GF-D8 (cell line): ENCODE measurements around the gene TMEM132C.
"Not testable (repeated sequence)": the region's sequence is repeated elsewhere in the genome, so short reads cannot be mapped to it uniquely, and the experiment has no call there.

Experiments used
- DNase-seq: peaks from one replicate; lab custom pipeline; 2025; lab: John Stamatoyannopoulos, UW

Gene TMEM132C

GRCh38 chr12:128483526-128484255, 216.7 kb downstream of the TMEM132C start:
- no peak for DNase-seq

- not testable (repeated sequence) for DNase-seq
Measured at GRCh38 chr12:128497376-128497775, 230.4 kb downstream of the TMEM132C start.

- DNase-seq = no peak
Measured at GRCh38 chr12:128507470-128507869, 240.5 kb downstream of the TMEM132C start.

- DNase-seq = no peak
Measured at GRCh38 chr12:128509170-128509569, 242.2 kb downstream of the TMEM132C start.

GRCh38 chr12:128510511-128510910, 243.5 kb downstream of the TMEM132C start:
- DNase-seq = no peak

GRCh38 chr12:128513331-128513730, 246.4 kb downstream of the TMEM132C start:
- DNase-seq = no peak

GRCh38 chr12:128513831-128514230, 246.9 kb downstream of the TMEM132C start:
- no peak for DNase-seq

- no peak for DNase-seq
Measured at GRCh38 chr12:128518644-128519043, 251.7 kb downstream of the TMEM132C start.

GRCh38 chr12:128519426-128519825, 252.5 kb downstream of the TMEM132C start:
- DNase-seq = no peak

GRCh38 chr12:128521981-128522380, 255.0 kb downstream of the TMEM132C start:
- no peak for DNase-seq

- DNase-seq = no peak
Measured at GRCh38 chr12:128524439-128524838, 257.5 kb downstream of the TMEM132C start.

GRCh38 chr12:128531170-128531569, 264.2 kb downstream of the TMEM132C start:
- no peak for DNase-seq

GRCh38 chr12:128534906-128535305, 267.9 kb downstream of the TMEM132C start:
- DNase-seq = no peak

- DNase-seq = no peak
Measured at GRCh38 chr12:128536810-128537209, 269.8 kb downstream of the TMEM132C start.

GRCh38 chr12:128537668-128538067, 270.7 kb downstream of the TMEM132C start:
- DNase-seq = no peak

- no peak for DNase-seq
Measured at GRCh38 chr12:128542844-128543243, 275.9 kb downstream of the TMEM132C start.

- no peak for DNase-seq
Measured at GRCh38 chr12:128543460-128543859, 276.5 kb downstream of the TMEM132C start.

- no peak for DNase-seq
Measured at GRCh38 chr12:128543971-128544370, 277.0 kb downstream of the TMEM132C start.

- no peak for DNase-seq
Measured at GRCh38 chr12:128548949-128549348, 282.0 kb downstream of the TMEM132C start.

GRCh38 chr12:128549601-128550218, 282.7 kb downstream of the TMEM132C start:
- no peak for DNase-seq

- DNase-seq = no peak
Measured at GRCh38 chr12:128551266-128551665, 284.3 kb downstream of the TMEM132C start.

GRCh38 chr12:128554546-128555304, 287.8 kb downstream of the TMEM132C start:
- DNase-seq = no peak

GRCh38 chr12:128557231-128557630, 290.3 kb downstream of the TMEM132C start:
- no peak for DNase-seq
